ENCODE measurements around the gene HPCA. TPM values are rescaled to one million over a fixed set of nuclear protein-coding genes. Genes with fewer than 3 reads are reported as not detected.

Gene HPCA
- total RNA-seq, 2 donors from 2014 or later, result not detected

- DNase-seq, result peak; percentile 37 to 58 (median 48)
- 1 to 14% methylated on average over 7 to 20 of the region's 99 CpGs for WGBS, 2 donors
- no peak within 1 kb of the TSS for H3K27ac ChIP-seq
- H3K36me3 ChIP-seq (replicated peaks in 1 of 2; ENCODE audit: insufficient read depth in 1 of 2, low read depth in 2 of 2), result no peaks in the 10 kb centered on the region
- no peaks in the 10 kb centered on the region for H3K9me3 ChIP-seq
- H3K4me3 ChIP-seq, result no peak within 1 kb of the TSS
- H3K4me1 ChIP-seq, result peaks cover 11% of the 10 kb centered on the region
- intact Hi-C loops (cut with DNase I), result loop anchor here (10.0 kb wide), 1 partner anchor 156 kb away; no protein-coding TSS in a partner anchor
- H3K27me3 ChIP-seq, result no peaks in the 10 kb centered on the region
- no peak for TF ChIP-seq CTCF (IDR thresholded peaks at IDR 0.05)
- no peak for TF ChIP-seq POLR2A (IDR thresholded peaks at IDR 0.05)
- peak; percentile 81 for ATAC-seq
Observed at GRCh38 chr1:32870615-32871363, 15.5 kb upstream of the HPCA start, which contains the start of gene FNDC5. TSS of gene FNDC5 (minus strand) at chr1:32870912.

GRCh38 chr1:32871364-32872191 lies 14.7 kb upstream of the HPCA start:
- Histone ChIP-seq H3K4me1 (peaks cover 14% of the 10 kb centered on the region), H3K4me3 (no peak overlapping the region), H3K27ac (no peak overlapping the region), H3K27me3 (no peaks in the 10 kb centered on the region), H3K9me3 (no peaks in the 10 kb centered on the region), H3K36me3 (replicated peaks in 1 of 2; ENCODE audit: insufficient read depth in 1 of 2, low read depth in 2 of 2) (no peaks in the 10 kb centered on the region)
- WGBS, 2 donors, result 55 to 58% methylated on average over 11 to 13 of the region's 13 CpGs
- DNase-seq (no peak), ATAC-seq (no peak)
- intact Hi-C loops (cut with DNase I), result loop anchor here (10.0 kb wide), 1 partner anchor 157 kb away; no protein-coding TSS in a partner anchor
- TF ChIP-seq POLR2A (IDR thresholded peaks at IDR 0.05), result no peak

GRCh38 chr1:32872192-32872460 lies 14.2 kb upstream of the HPCA start:
- intact Hi-C loops (cut with DNase I), result loop anchor here (10.0 kb wide), 1 partner anchor 157 kb away; no protein-coding TSS in a partner anchor
- ATAC-seq, result no peak
- Histone ChIP-seq H3K27ac (no peak overlapping the region), H3K27me3 (no peaks in the 10 kb centered on the region), H3K4me3 (no peak overlapping the region), H3K4me1 (peaks cover 18% of the 10 kb centered on the region), H3K36me3 (replicated peaks in 1 of 2; ENCODE audit: insufficient read depth in 1 of 2, low read depth in 2 of 2) (no peaks in the 10 kb centered on the region), H3K9me3 (no peaks in the 10 kb centered on the region)
- TF ChIP-seq CTCF (IDR thresholded peaks at IDR 0.05) (no peak), POLR2A (IDR thresholded peaks at IDR 0.05) (no peak)
- no peak for DNase-seq
- WGBS, 2 donors, result 52 to 94% methylated on average over 2 to 7 of the region's 7 CpGs

GRCh38 chr1:32873484-32873883 lies 12.8 kb upstream of the HPCA start:
- intact Hi-C loops (cut with DNase I), result loop anchor here (10.0 kb wide), 1 partner anchor 159 kb away; no protein-coding TSS in a partner anchor
- Histone ChIP-seq H3K4me3 (no peak overlapping the region), H3K36me3 (replicated peaks in 1 of 2; ENCODE audit: insufficient read depth in 1 of 2, low read depth in 2 of 2) (no peaks in the 10 kb centered on the region), H3K4me1 (peaks cover 18% of the 10 kb centered on the region), H3K27me3 (no peaks in the 10 kb centered on the region), H3K27ac (no peak overlapping the region), H3K9me3 (no peaks in the 10 kb centered on the region)
- ATAC-seq (no peak), DNase-seq (no peak)
- TF ChIP-seq POLR2A (IDR thresholded peaks at IDR 0.05) (no peak), CTCF (IDR thresholded peaks at IDR 0.05) (no peak)
- 59 to 73% methylated on average over 4 to 5 of the region's 5 CpGs for WGBS, 2 donors
